T-helper 9 cell (primary cell): ENCODE measurements around the gene SUCLG1.

Source experiments
- DNase-seq: peaks from one replicate; pipeline ENCODE4 v3.0.0-alpha.2; 2020

Gene SUCLG1

GRCh38 chr2:84460670-84461069 is 1.6 kb upstream of the SUCLG1 start:
- no peak for DNase-seq

DNA sequence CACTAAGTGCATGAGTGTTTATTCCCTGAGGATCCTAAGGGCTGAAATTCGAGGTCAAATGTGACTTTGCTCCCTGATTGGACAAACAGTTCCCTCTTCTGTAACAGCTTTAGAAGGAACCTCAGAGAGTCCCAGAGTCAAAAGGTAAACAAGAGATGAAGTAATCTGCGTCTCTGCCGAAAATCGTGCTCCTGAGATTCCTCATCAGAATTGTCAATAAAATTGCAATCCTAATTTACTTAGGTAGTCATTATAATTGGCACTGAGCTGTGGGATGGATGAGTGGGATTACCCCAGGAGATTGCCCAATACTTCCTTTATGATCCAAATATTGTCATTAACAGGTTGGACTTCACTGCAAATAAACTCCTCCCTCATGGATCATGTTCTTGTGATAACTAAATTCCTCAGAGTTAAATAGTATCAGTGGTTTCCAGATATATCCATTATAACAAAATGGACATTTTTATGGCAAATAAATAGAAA is 907 bp upstream of the SUCLG1 start:
- DNase-seq: no peak

DNA sequence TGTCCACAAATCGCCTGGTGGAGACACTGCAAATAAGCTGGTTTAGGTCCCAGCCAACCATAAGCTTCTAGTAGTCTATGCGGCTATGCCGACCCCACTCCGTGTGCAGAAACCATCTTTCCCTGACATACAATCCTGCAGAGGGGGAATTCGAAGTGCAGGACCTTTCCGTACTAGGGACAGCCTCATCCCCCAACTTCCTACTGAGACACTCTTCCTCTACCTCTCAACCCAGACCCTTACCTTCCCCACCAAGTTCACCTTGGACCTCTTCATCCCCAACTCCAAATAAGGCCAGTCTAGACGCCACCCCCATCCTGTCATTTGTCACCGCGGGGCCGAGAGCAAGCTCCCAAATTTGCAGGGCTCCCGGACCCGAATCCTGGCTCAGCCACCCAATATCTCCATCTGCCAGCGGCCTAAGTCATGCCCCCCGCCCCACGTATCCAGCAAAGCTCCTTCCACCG is 496 bp downstream of the SUCLG1 start:
- DNase-seq: no peak

- DNase-seq: no peak
These were observed 1.4 kb downstream of the SUCLG1 start for GRCh38 chr2:84457686-84458085.

GRCh38 chr2:84456156-84456555 is 2.9 kb downstream of the SUCLG1 start:
- DNase-seq: no peak

- no peak for DNase-seq
These were observed 4.5 kb downstream of the SUCLG1 start for GRCh38 chr2:84454581-84454980.

DNA sequence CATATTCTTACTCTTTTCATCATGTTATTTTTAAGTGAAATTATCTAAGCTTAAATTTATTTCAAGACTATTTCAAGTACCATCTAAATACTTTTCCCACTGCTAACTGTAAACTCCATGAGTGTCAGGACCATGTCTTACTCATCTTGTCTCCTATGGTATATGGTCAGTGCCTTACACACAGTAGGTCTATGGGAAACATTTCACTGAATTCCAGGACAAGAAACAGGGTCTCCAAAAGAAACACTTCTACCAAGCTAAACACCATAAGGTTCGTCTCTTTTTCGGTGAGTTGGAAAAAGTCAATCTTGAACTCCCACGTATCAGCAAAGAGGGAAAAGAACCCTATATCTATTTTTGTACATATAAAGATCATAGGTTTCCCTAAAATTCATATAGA is 6.5 kb downstream of the SUCLG1 start:
- DNase-seq: no peak

GRCh38 chr2:84451579-84451978 is 7.5 kb downstream of the SUCLG1 start:
- no peak for DNase-seq

DNA sequence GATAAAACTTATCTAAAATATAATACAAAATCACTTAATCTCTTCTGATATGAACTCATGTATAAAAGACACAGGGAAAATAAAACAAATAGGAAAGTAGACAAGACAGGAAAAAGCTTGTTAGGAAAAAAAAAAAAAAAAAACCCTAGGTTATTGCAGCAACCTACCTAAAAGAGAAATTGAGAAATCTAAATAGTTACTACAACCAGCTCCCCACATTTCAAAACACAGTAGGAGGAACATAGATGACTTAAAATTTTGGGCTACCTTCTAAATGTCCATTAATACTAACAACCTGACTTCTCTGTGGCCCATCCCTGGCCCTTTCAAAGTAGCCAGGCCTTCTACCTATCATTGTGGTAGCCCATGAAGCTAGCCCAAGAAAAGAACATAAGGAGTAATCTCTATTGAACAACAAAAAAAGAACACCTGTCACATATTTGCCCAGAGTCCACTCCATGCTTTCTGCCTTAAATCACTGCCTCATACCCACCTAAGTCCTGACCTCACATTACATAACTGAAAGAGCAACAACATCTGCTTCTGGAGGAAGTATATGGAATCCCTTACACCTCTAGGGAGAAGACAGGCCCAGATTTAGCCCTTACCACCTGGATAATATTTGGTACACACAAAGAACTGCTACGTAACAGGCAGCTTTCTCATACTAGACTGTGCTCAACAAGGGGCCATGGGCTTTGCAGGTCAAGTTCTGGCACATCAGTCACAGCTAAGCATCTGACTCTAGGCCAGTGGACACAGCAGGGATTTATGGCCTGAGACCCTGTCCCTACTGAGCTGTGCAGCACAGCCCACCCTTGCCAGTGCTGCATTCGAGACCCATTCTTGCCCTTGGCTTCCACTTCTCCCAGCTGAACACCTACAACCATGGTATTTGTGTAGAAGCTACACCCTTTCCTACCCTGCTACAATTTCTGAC is 8.5 kb downstream of the SUCLG1 start:
- DNase-seq: no peak

DNA sequence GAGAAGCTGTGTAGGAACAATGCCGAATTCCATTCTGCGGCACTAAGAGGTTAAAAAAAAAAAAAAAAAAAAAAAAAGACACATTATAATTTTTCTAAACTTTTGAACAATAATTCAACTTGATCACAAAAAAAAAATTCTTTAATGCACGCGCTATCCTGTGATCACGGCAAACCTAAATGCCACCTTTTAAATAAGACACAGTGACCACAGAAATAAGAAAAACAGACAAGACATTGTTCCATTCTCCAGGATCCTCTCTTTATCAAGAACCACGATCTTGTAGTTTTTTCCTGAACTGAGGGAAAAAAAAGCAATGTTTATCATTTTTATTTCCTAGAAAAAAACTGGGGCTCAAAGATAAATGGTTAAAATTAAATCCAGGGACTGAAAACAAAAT is 9.4 kb downstream of the SUCLG1 start:
- DNase-seq: no peak

DNA sequence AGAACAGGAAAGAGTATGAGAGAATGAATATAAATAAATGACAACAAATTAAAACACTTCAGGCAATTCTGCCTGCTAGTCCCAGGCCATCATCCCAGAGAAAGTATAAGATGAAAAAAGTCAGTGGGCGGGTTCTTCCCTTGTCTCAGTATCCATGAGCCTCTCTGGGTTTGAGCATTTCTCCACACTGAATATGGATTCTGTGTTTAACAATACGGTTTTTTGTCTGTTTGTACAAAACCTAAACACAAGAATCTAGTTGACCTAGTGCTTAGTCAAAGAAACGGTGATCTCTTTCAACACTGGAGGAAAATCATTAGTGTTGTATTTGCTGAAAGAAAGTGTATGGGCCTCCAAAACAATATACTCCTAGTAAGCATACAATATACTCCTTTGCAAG is 10.0 kb downstream of the SUCLG1 start:
- no peak for DNase-seq

GRCh38 chr2:84443477-84443876 is 15.6 kb downstream of the SUCLG1 start:
- DNase-seq: no peak

DNA sequence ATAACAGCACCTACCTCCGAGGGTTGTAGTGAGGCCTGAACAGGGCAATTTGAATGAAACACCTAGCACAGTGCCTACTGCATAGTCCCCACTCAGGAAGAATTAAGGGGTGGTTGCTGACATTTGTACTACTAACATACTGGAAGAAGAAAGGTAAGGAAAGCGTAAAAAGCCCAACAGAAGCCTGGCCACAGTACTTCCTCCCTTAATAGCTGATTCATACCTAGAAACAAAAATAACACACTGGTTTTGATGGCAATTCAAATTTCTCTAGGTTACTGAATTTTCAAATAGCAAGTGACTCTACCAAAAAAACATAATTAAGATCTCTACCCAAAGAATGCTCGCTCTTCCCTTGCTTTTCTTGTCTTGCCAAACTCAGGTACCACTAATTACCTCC is 16.2 kb downstream of the SUCLG1 start:
- no peak for DNase-seq

DNA sequence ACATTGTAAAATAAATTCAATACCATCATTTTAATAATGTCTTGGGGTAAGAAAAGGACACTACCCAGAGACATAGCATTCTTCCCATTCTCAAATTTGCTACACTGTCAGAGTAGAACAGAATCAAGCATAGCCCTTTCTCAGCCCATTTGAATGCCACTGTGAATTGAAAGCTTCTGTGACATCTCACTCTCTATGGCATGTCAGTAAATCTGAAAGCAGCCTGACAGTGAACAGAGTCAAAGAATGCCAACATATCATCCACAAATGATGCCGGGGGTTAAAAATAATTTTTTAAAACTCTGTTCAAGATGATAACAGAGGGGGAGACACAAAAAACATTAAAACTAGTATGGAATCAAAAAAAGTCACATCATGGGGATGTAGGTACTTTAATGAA is 17.6 kb downstream of the SUCLG1 start:
- DNase-seq: no peak

GRCh38 chr2:84441036-84441435 is 18.0 kb downstream of the SUCLG1 start:
- no peak for DNase-seq

- DNase-seq: no peak
These were observed 23.6 kb downstream of the SUCLG1 start for GRCh38 chr2:84435345-84436025.

- DNase-seq: no peak
These were observed 29.8 kb downstream of the SUCLG1 start for GRCh38 chr2:84429328-84429727.

- no peak for DNase-seq
These were observed 31.6 kb downstream of the SUCLG1 start for GRCh38 chr2:84427235-84428138.

DNA sequence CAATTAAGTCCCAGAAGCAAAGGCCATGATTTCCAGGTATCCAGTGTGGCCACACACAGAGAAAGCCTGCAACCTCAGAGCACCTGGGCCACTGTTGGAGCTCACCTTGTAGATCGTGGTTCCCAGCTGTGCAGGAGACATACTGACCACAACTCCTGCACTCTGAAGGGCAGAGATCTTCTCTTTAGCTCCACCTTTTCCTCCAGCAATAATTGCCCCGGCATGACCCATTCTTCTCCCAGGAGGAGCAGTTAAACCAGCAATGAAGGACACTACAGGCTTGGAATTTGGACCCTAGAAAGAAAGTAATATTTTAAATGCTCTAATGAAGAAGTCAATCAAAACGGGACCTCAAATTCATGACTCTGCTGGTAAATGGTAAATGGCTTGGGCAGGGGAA is 33.8 kb downstream of the SUCLG1 start:
- no peak for DNase-seq

DNA sequence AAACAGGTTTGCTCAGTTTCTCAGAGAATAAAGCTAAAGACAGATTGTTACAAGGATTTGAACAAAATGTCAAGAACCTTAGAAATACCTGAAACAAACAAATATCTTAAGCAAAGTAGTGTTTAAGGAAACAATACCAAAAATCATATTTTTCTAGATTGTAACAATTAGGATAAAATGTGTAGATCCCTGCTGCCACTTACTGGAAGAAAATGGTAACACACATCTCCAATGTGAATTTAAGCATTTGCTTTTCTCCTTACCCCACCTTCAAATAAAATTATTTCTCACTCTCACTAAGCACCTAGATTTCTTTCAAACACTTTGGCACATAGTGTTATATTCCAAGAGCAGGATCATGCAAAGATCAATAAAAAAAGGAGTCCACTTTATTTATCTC is 34.9 kb downstream of the SUCLG1 start:
- no peak for DNase-seq

GRCh38 chr2:84421791-84422190 is 37.3 kb downstream of the SUCLG1 start:
- DNase-seq: no peak

- DNase-seq: no peak
These were observed 37.9 kb downstream of the SUCLG1 start for GRCh38 chr2:84421197-84421596.
